ENCODE data around the gene ACCSL. TPM values are rescaled to one million over a fixed set of nuclear protein-coding genes. Genes with fewer than 3 reads are reported as not detected.

ACCSL gene
- total RNA-seq, 4 donors from 2014 or later = 0.78 TPM; not detected in 3

DNA sequence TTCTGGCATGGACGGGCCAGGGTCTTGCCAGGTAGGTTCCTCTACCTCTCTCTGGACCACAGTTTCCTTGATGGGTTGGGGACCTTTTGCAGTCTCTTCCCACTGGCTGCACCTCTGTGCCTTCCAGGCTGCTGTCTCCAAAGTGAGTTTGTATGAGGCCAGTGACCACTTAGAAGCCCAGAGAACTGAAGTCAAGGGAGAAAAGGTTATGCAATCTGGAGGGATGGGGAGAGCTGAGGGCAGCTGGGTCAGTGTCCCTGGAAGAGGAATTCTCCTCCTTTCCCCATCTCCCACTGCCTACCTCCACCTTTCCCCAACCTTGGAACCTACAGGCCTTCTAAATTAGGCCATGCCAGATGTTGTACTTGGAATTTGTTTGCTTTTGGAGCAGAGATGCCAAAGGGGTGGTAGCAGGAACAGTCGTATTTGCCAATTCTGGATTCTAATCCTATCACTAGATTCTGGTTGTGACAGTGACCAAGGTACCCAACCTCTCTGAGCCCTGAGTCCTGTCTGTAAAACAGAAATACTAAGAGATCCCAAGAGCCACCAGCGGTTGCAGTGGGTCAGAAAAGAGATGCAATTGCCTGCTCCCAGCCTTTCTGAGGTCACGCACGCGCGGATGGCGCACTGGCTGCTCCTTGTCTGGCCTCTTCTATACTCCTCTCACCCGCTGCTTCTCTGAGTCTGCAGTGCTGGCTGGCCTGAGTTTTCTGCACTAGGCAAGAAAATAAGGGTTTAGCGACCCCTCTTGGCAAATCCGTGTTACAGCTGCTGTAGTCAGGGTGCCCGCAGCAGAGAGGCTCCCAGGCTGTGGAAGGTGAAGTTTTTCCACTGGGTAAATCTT is 10.7 kb upstream of the ACCSL start:
- peaks cover 0 to 30% (median 9%) of the 10 kb centered on the region in 4 donors for H3K4me1 ChIP-seq
- DNase-seq (ENCODE audit: low spot score in 2 of 2) = peak; percentile 70 to 77
- no peaks in the 10 kb centered on the region for H3K27me3 ChIP-seq
- WGBS, 2 donors = 13 to 14% methylated on average over 12 of the region's 12 CpGs
- no peak overlapping the region for H3K4me3 ChIP-seq
- H3K36me3 ChIP-seq = no peaks in the 10 kb centered on the region
- H3K27ac ChIP-seq = peak overlapping the region in 2 of 4 donors; percentile 56 to 67
- peak; percentile 68 to 89 (median 82) for TF ChIP-seq CTCF (IDR thresholded peaks at IDR 0.05)
- peak in 1 of 2 donors; percentile 67 for TF ChIP-seq EP300 (IDR thresholded peaks at IDR 0.05)
- no peak for TF ChIP-seq POLR2A (IDR thresholded peaks at IDR 0.05)
- H3K9me3 ChIP-seq = peaks cover 0 to 9% (median 0%) of the 10 kb centered on the region in 4 donors

GRCh38 chr11:44037658-44037998 is 10.2 kb upstream of the ACCSL start:
- Histone ChIP-seq H3K27ac (no peak overlapping the region), H3K4me3 (no peak overlapping the region), H3K27me3 (no peaks in the 10 kb centered on the region), H3K4me1 (peaks cover 0 to 24% (median 3%) of the 10 kb centered on the region in 4 donors), H3K9me3 (peaks cover 0 to 9% (median 0%) of the 10 kb centered on the region in 4 donors), H3K36me3 (no peaks in the 10 kb centered on the region)
- TF ChIP-seq EP300 (IDR thresholded peaks at IDR 0.05) (no peak), POLR2A (IDR thresholded peaks at IDR 0.05) (no peak), CTCF (IDR thresholded peaks at IDR 0.05) (no peak)
- no peak for DNase-seq (ENCODE audit: low spot score in 2 of 2)
- WGBS, 2 donors = 88 to 89% methylated on average over 2 of the region's 2 CpGs

GRCh38 chr11:44043157-44043556 is 4.6 kb upstream of the ACCSL start:
- Histone ChIP-seq H3K4me1 (no peaks in the 10 kb centered on the region), H3K27ac (no peak overlapping the region), H3K36me3 (no peaks in the 10 kb centered on the region), H3K4me3 (no peak overlapping the region), H3K27me3 (no peaks in the 10 kb centered on the region), H3K9me3 (peaks cover 0 to 9% (median 0%) of the 10 kb centered on the region in 4 donors)
- DNase-seq (ENCODE audit: low spot score in 2 of 2) = no peak
- TF ChIP-seq EP300 (IDR thresholded peaks at IDR 0.05) = no peak
- TF ChIP-seq CTCF (IDR thresholded peaks at IDR 0.05) = no peak
- TF ChIP-seq POLR2A (IDR thresholded peaks at IDR 0.05) = no peak
- WGBS, 2 donors = 73 to 93% methylated on average over 2 of the region's 2 CpGs

DNA sequence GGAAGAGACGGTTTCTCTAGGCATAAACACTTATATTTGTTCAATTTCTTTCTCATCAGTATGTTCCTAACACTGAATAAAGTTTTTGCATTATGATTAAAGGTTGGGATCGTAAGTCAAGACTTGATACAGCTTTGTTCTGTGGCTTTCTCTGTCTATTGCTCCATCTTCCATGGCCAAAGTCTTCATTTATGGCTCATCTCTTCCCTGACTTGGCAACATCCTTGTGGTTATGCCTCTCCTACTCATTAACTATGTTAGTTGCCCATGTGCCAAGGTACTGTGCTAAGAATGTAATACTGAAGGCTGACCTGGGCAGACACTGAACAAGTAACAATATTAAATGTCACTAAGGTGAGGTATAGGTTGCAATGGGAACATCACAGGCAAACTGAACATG is 1.6 kb upstream of the ACCSL start:
- TF ChIP-seq EP300 (IDR thresholded peaks at IDR 0.05) = no peak
- no peak for TF ChIP-seq POLR2A (IDR thresholded peaks at IDR 0.05)
- no peak for TF ChIP-seq CTCF (IDR thresholded peaks at IDR 0.05)
- no peaks in the 10 kb centered on the region for H3K27me3 ChIP-seq
- DNase-seq (ENCODE audit: low spot score in 2 of 2) = no peak
- 83 to 84% methylated on average over 2 of the region's 2 CpGs for WGBS, 2 donors
- H3K9me3 ChIP-seq = peaks cover 0 to 2% (median 0%) of the 10 kb centered on the region in 4 donors
- H3K27ac ChIP-seq = no peak overlapping the region
- no peaks in the 10 kb centered on the region for H3K36me3 ChIP-seq
- H3K4me1 ChIP-seq = no peaks in the 10 kb centered on the region
- H3K4me3 ChIP-seq = no peak overlapping the region

- Histone ChIP-seq H3K36me3 (no peaks in the 10 kb centered on the region), H3K4me3 (no peak overlapping the region), H3K4me1 (no peaks in the 10 kb centered on the region), H3K27ac (no peak overlapping the region), H3K9me3 (no peaks in the 10 kb centered on the region), H3K27me3 (no peaks in the 10 kb centered on the region)
- no peak for DNase-seq (ENCODE audit: low spot score in 2 of 2)
- 31 to 43% methylated on average over 2 of the region's 2 CpGs for WGBS, 2 donors
- no peak for TF ChIP-seq EP300 (IDR thresholded peaks at IDR 0.05)
- no peak for TF ChIP-seq POLR2A (IDR thresholded peaks at IDR 0.05)
- TF ChIP-seq CTCF (IDR thresholded peaks at IDR 0.05) = no peak
Measured at GRCh38 chr11:44047298-44047697, 483 bp upstream of the ACCSL start.

Measured in tibial nerve (tissue), 4 donors.